Measurements from ENCODE around the gene FAM174C. TPM values are rescaled to one million over a fixed set of nuclear protein-coding genes. Genes with fewer than 3 reads are reported as not detected.
A peak's percentile ranks its signal among the peaks of the same experiment; 100 is the strongest.

Gene FAM174C
- total and polyA plus RNA-seq, 10 of the 15 experiments (the other 5 are each of a cell fraction or from before 2014, with no cell fraction given): 0.89 to 94.6 (median 43.6) TPM

GRCh38 chr19:1295169-1296012 lies 20.1 kb downstream of the FAM174C start:
- WGBS (ENCODE audit: insufficient coverage, insufficient replicate concordance, low lambda C conversion rate, missing lambda C conversion rate): 44% methylated on average over 28 of the region's 82 CpGs
- Histone ChIP-seq H3K27me3 (replicated peaks in 1 of 2; ENCODE audit: control insufficient read depth in 2 of 2, insufficient read depth in 2 of 2, low read length in 1 of 2) (no peaks in the 10 kb centered on the region), H4K20me1 (ENCODE audit: control insufficient read depth, insufficient read depth) (no peaks in the 10 kb centered on the region), H3K4me1 (ENCODE audit: control insufficient read depth, insufficient read depth, low read length) (peaks cover 16% of the 10 kb centered on the region), H3K9me3 (replicated peaks; ENCODE audit: control insufficient read depth, insufficient read depth, low read length) (no peaks in the 10 kb centered on the region), H3K79me2 (ENCODE audit: control insufficient read depth, insufficient read depth, low read length) (no peaks in the 10 kb centered on the region), H3K27ac (ENCODE audit: control insufficient read depth, insufficient read depth) (no peak overlapping the region), H2AFZ (ENCODE audit: control insufficient read depth, low read depth, low read length) (no peak overlapping the region), H3K36me3 (ENCODE audit: control insufficient read depth in 2 of 2, insufficient read depth in 2 of 2, low read length in 1 of 2) (no peaks in the 10 kb centered on the region), H3K4me2 (ENCODE audit: control insufficient read depth, insufficient read depth) (0 out of 2 replicates have a peak overlapping the region, but pooled peaks have one; percentile 25), H3K4me3 (no peak overlapping the region), H3K9ac (ENCODE audit: control insufficient read depth, insufficient read depth, low read length) (no peak overlapping the region)
- in situ Hi-C loops (cut with MboI): no loop called here
- ATAC-seq (peak; percentile 38; the same call in 2 of the 3 replicates), DNase-seq (ENCODE audit: low read depth, low spot score) (no peak), FAIRE-seq (no peak)
- RAD21 ChIA-PET (ENCODE audit: unreplicated experiment): no interaction called here
- SMC1A ChIA-PET (ENCODE audit: uncharacterized antibody, unreplicated experiment): no interaction called here
- POLR2A ChIA-PET: no interaction called here
- BruUV-seq (replicated peaks): no TSS peak
- intact Hi-C loops (cut with micrococcal nuclease; ENCODE audit: unreplicated experiment): no loop called here
- TF ChIP-seq PAX5 (IDR thresholded peaks at IDR 0.05; ENCODE audit: borderline replicate concordance, low read depth, low read length) (no peak), EGR1 (IDR thresholded peaks at IDR 0.05; ENCODE audit: borderline replicate concordance in 1 of 2, low read depth in 2 of 2, low read length in 2 of 2) (peak in 1 of 2 experiments; percentile 52; a peak in 2 of 3 replicates)
- CTCF ChIA-PET: no interaction called here

GRCh38 chr19:1296078-1296477 lies 20.7 kb downstream of the FAM174C start:
- 76% methylated on average over 13 of the region's 13 CpGs for WGBS (ENCODE audit: insufficient coverage, insufficient replicate concordance, low lambda C conversion rate, missing lambda C conversion rate)
- intact Hi-C loops (cut with micrococcal nuclease; ENCODE audit: unreplicated experiment) (no loop called here), in situ Hi-C loops (cut with MboI) (no loop called here)
- Histone ChIP-seq H3K27me3 (replicated peaks in 1 of 2; ENCODE audit: control insufficient read depth in 2 of 2, insufficient read depth in 2 of 2, low read length in 1 of 2) (no peaks in the 10 kb centered on the region), H4K20me1 (ENCODE audit: control insufficient read depth, insufficient read depth) (no peaks in the 10 kb centered on the region), H3K4me2 (ENCODE audit: control insufficient read depth, insufficient read depth) (no peak overlapping the region), H3K9me3 (replicated peaks; ENCODE audit: control insufficient read depth, insufficient read depth, low read length) (no peaks in the 10 kb centered on the region), H3K27ac (ENCODE audit: control insufficient read depth, insufficient read depth) (no peak overlapping the region), H3K9ac (ENCODE audit: control insufficient read depth, insufficient read depth, low read length) (no peak overlapping the region), H3K4me3 (no peak overlapping the region), H2AFZ (ENCODE audit: control insufficient read depth, low read depth, low read length) (no peak overlapping the region), H3K36me3 (ENCODE audit: control insufficient read depth in 2 of 2, insufficient read depth in 2 of 2, low read length in 1 of 2) (no peaks in the 10 kb centered on the region), H3K4me1 (ENCODE audit: control insufficient read depth, insufficient read depth, low read length) (peaks cover 15% of the 10 kb centered on the region), H3K79me2 (ENCODE audit: control insufficient read depth, insufficient read depth, low read length) (no peaks in the 10 kb centered on the region)
- ChIA-PET CTCF (no interaction called here), RAD21 (ENCODE audit: unreplicated experiment) (no interaction called here), SMC1A (ENCODE audit: uncharacterized antibody, unreplicated experiment) (no interaction called here), POLR2A (no interaction called here)
- ATAC-seq (no peak), FAIRE-seq (no peak), DNase-seq (ENCODE audit: low read depth, low spot score) (no peak)
- BruUV-seq (replicated peaks): no TSS peak
- TF ChIP-seq TBL1XR1 (IDR thresholded peaks at IDR 0.05; ENCODE audit: low read depth, low read length): no peak
- no peak for TF ChIP-seq E2F4 (IDR thresholded peaks at IDR 0.05; ENCODE audit: low read depth, low read length)
- no peak for TF ChIP-seq CBX5 (IDR thresholded peaks at IDR 0.05; ENCODE audit: low read depth)
- no peak for TF ChIP-seq FOS (IDR thresholded peaks at IDR 0.05; ENCODE audit: borderline replicate concordance, extremely low read depth, insufficient read length)
- no peak for TF ChIP-seq PRDM15 (CRISPR knock-in tag; IDR thresholded peaks at IDR 0.05)
- no peak for TF ChIP-seq KAT2A (conservative IDR thresholded peaks at IDR 0.05; ENCODE audit: control insufficient read depth, low read depth, low read length)
- no peak for TF ChIP-seq NFYA (IDR thresholded peaks at IDR 0.05; ENCODE audit: borderline replicate concordance, low read depth, low read length)
- no peak for TF ChIP-seq ZZZ3 (IDR thresholded peaks at IDR 0.05; ENCODE audit: control insufficient read depth, insufficient read length, low read depth)

All from GM12878 (cell line).